A549 treated with RU486 at 1 μM for 4 hours (cell line): ENCODE data around the gene HCN4. TPM values are rescaled to one million over a fixed set of nuclear protein-coding genes. Genes with fewer than 3 reads are reported as not detected.

Experiments used
- total RNA-seq: library from RNA; stranded (reverse); fragments of 200-300 nt; extraction: Qiagen RNA extraction; gene quantifications from 5 replicates; pipeline ENCODE4 v1.2.3, GENCODE V29; 2022; ENCODE audit warnings: low read depth

Gene HCN4
- 0.21 to 0.35 TPM (median 0.31 TPM) in 5 replicates for total RNA-seq

DNA sequence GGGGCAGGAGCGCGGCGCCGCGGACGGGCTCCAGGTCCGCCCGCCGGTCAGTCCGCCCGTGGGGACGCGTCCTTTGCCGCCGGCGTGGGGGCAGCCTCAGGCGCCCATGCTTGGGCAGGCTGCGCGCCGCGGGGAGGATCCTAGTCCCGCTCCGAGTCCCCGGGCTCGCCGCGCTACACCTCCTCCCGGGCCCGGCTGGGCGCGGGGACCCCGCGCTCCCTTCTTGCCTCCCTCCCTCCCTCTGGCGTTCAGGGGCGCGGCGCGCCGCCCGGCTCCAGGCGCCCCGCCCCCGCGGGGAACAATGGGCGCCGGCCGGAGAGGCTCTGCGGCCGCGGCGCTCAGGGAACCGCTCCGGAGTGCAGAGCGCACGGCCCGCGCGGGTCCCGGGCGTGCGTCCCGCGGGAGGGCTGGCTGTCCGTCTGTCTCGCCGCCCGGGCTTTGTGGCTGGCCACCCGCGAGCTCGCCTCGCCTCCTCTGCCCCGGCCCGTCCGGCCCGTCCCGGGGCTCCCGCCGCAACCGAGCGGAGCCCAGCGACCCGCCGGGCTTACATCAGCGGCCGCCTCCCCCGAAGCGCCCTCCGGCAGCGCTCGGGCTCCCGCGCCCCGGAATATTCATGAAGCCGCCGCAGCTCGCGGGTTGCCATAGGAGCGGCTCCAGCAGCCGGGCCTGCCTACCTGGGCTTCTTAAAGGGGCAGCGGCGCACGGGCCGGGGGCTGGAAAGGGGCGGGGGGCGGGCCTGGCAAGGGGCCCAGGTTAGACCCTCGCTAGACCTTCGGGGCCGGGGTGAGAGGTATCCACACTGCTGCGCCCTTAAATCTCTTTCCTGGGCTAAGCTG is at the start of gene HCN4:
Gene HCN4, minus strand, starts transcription at position 658 of the 836 bp plus-strand sequence. CDS start 688 bp downstream, outside the sequence.

Other genes starting within 250 kb of the HCN4 start
- not detected in 5 replicates for gene REC114, start 74.2 kb upstream of the HCN4 start, total RNA-seq